Activated B cell treated with CpG ODN at 0.5 μM for 24 hours (primary cell): ENCODE data around the gene CD55. TPM values are rescaled to one million over a fixed set of nuclear protein-coding genes. Genes with fewer than 3 reads are reported as not detected.

ENCODE experiments used
- ATAC-seq: fragments of 200-7000 bp; cut with Tn5 transposase; one replicate; pipeline ENCODE4 v1.10.0; 2021; ENCODE audit warnings: low read depth, mild to moderate bottlenecking, moderate library complexity
- CTCF ChIA-PET: fragments of 350-600 bp; sonication (Branson Sonifier 250); formaldehyde crosslinking; loops from one replicate; lab custom pipeline; 2021; ENCODE audit warnings: antibody characterized with exemption; lab: Charles Lee
- POLR2A ChIA-PET: fragments of 350-600 bp; sonication (Branson Sonifier 250); formaldehyde crosslinking; loops from one replicate; lab custom pipeline; 2021; ENCODE audit warnings: antibody characterized with exemption; lab: Charles Lee
- DNase-seq: peaks from one replicate; pipeline ENCODE4 v3.0.0; 2022
- H3K27ac Mint-ChIP-seq: one replicate; pipeline ENCODE4 v1.8.0; 2020; ENCODE audit warnings: mixed read lengths
- H3K27me3 Mint-ChIP-seq: one replicate; pipeline ENCODE4 v1.8.0; 2021; ENCODE audit warnings: mixed read lengths
- H3K36me3 Mint-ChIP-seq: one replicate; pipeline ENCODE4 v1.8.0; 2021; ENCODE audit warnings: low read depth, mixed read lengths
- H3K4me1 Mint-ChIP-seq: one replicate; pipeline ENCODE4 v1.8.0; 2021; ENCODE audit warnings: mixed read lengths
- H3K4me3 Mint-ChIP-seq: one replicate; pipeline ENCODE4 v1.8.0; 2020; ENCODE audit warnings: mild to moderate bottlenecking, mixed read lengths
- H3K9me3 Mint-ChIP-seq: one replicate; pipeline ENCODE4 v1.8.0; 2020; ENCODE audit warnings: mixed read lengths
- intact Hi-C: fragments of 100-400 bp; cut with micrococcal nuclease; formaldehyde crosslinking; loops from one replicate; pipeline ENCODE4 v1.15.1; 2024
- total RNA-seq: library from RNA; stranded (reverse); gene quantifications from 2 replicates; pipeline ENCODE4 v1.2.3, GENCODE V29; 2022
- TF ChIP-seq, protein P1 (sequence below): fragments of 200-600 bp; IDR thresholded peaks from one replicate; pipeline ENCODE4 v1.8.0; 2022; ENCODE audit warnings: antibody characterized with exemption, mild to moderate bottlenecking

Gene CD55
- total RNA-seq, 1 donor from 2014 or later = 90.9 TPM

DNA sequence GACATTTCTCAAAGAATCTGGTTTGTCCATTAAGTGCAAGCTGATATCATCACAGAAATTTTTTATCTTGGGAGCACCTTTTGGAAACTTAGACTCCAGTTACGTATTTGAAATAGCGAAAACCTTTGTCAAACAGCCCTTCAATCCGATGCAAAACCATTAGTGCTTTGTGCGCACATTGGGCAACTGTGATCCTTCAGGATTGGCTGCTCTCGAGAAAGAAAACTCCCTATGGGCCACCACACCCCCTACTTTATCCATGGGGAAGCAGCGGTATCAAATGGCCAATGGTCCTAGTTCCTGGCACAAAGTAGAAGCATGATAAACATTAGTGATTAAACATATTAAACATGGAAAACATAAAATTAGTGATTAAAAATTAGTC is 16.0 kb upstream of the CD55 start:
- no peak for ATAC-seq
- Mint-ChIP-seq H3K27ac (no peak overlapping the region), H3K36me3 (no peaks in the 10 kb centered on the region), H3K4me3 (no peak overlapping the region), H3K27me3 (no peaks in the 10 kb centered on the region), H3K4me1 (peaks cover 31% of the 10 kb centered on the region), H3K9me3 (peaks cover 5% of the 10 kb centered on the region)
- CTCF ChIA-PET = no interaction called here
- intact Hi-C loops = no loop called here
- POLR2A ChIA-PET = interaction anchor here (1.1 kb wide), 1 partner anchor 16 kb away, joined by 3 read pairs; the partner anchor contains the start of gene CD55
- no peak for DNase-seq
- TF ChIP-seq, protein P1, sequence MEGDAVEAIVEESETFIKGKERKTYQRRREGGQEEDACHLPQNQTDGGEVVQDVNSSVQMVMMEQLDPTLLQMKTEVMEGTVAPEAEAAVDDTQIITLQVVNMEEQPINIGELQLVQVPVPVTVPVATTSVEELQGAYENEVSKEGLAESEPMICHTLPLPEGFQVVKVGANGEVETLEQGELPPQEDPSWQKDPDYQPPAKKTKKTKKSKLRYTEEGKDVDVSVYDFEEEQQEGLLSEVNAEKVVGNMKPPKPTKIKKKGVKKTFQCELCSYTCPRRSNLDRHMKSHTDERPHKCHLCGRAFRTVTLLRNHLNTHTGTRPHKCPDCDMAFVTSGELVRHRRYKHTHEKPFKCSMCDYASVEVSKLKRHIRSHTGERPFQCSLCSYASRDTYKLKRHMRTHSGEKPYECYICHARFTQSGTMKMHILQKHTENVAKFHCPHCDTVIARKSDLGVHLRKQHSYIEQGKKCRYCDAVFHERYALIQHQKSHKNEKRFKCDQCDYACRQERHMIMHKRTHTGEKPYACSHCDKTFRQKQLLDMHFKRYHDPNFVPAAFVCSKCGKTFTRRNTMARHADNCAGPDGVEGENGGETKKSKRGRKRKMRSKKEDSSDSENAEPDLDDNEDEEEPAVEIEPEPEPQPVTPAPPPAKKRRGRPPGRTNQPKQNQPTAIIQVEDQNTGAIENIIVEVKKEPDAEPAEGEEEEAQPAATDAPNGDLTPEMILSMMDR = no peak

DNA sequence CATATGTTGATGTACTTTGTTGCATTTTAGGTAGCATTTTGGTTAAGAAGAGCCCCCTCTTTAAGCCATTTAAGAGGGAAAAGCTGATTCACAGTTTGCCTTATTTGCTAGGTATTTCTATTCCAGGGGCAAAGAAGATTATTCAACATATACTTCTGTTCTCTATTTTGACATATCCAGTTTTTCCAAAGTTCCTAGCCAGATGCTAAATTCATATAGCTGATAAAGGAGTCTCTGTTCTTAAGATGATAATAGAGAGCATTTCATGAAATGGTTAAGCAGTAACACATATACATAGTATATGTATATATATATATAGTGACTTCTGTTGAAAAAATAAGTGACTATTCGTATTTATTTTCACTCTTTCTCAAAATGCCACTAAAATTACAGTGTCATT is 15.5 kb upstream of the CD55 start:
- TF ChIP-seq, protein P1 = no peak
- DNase-seq (no peak), ATAC-seq (no peak)
- Mint-ChIP-seq H3K27me3 (no peaks in the 10 kb centered on the region), H3K36me3 (no peaks in the 10 kb centered on the region), H3K4me1 (peaks cover 32% of the 10 kb centered on the region), H3K9me3 (peaks cover 5% of the 10 kb centered on the region), H3K27ac (no peak overlapping the region), H3K4me3 (no peak overlapping the region)
- CTCF ChIA-PET = no interaction called here
- POLR2A ChIA-PET = interaction anchor here (1.1 kb wide), 1 partner anchor 15 kb away, joined by 3 read pairs; the partner anchor contains the start of gene CD55
- intact Hi-C loops = no loop called here

DNA sequence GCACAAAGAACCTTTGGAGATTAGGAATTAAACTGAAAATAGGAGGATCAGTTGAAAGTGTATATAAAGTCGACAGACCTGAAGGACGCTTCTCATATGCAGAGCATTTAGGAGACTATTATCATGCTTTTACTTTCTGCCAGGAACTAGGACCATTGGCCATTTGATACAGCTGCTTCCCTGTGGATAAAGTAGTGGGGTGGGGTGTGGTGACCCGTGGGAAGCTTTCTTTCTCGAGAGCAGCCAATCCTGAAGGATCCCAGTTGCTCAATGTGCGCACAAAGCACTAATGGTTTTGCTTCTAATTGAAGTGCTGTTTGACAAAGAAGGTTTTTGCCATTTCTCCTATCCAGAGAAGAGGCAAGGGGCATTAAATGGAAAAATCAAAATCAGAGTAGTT is 14.9 kb upstream of the CD55 start:
- H3K36me3 Mint-ChIP-seq = no peaks in the 10 kb centered on the region
- no peak for ATAC-seq
- no peaks in the 10 kb centered on the region for H3K27me3 Mint-ChIP-seq
- no peak overlapping the region for H3K27ac Mint-ChIP-seq
- ChIA-PET POLR2A (interaction anchor here (1.1 kb wide), 1 partner anchor 15 kb away, joined by 3 read pairs; the partner anchor contains the start of gene CD55), CTCF (no interaction called here)
- H3K4me1 Mint-ChIP-seq = peaks cover 34% of the 10 kb centered on the region
- no peak for DNase-seq
- intact Hi-C loops = no loop called here
- no peak overlapping the region for H3K4me3 Mint-ChIP-seq
- peaks cover 5% of the 10 kb centered on the region for H3K9me3 Mint-ChIP-seq
- TF ChIP-seq, protein P1 = no peak

DNA sequence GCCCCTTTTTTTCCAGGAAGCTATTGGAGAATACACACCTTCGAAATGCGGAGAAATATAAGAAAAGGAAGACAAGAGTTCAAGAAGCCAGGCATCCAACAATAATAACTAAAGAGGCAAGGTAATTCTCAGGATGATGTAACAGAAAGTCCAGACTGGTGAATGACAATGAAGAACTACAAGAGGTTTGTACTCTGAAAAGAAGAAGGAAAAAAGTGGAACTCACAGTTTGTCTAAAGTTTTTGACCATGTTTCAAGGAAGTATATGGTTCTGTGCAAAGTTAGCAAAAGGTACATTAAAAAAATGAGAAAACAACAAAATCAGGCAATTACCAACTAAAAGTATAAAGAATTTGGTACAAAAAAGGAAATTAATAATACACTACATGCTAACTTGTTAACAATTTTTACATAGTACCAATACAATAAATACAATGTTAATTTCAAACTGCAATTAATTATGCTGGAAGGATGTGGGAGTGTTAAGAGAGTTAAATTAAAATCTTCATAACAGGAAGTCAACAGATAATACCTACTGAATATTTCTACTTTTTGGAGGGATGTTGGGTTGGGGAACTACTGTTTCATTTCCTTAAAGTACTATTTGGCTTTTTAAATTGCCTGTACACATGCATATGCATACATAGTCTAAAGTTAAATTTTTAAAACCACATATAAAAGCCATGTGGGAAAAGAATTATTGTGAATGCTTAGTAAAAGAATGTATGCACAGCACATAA is 12.9 kb upstream of the CD55 start:
- H3K27me3 Mint-ChIP-seq = no peaks in the 10 kb centered on the region
- TF ChIP-seq, protein P1 = no peak
- ChIA-PET POLR2A (interaction anchor here (1.1 to 3.6 kb wide), 2 partner anchors 10 to 13 kb away, joined by 3 to 59 read pairs; partner anchors contain the start of gene CD55), CTCF (interaction anchor here (0.5 kb wide), 1 partner anchor 96 kb away, joined by 3 read pairs; no protein-coding TSS in a partner anchor)
- peaks cover 26% of the 10 kb centered on the region for H3K4me1 Mint-ChIP-seq
- no peak overlapping the region for H3K4me3 Mint-ChIP-seq
- no peaks in the 10 kb centered on the region for H3K36me3 Mint-ChIP-seq
- peak; percentile 49 for ATAC-seq
- DNase-seq = no peak
- H3K9me3 Mint-ChIP-seq = no peaks in the 10 kb centered on the region
- peak overlapping the region; percentile 91 for H3K27ac Mint-ChIP-seq
- intact Hi-C loops = loop anchor here (1.0 kb wide), 1 partner anchor 9 kb away; no protein-coding TSS in a partner anchor

DNA sequence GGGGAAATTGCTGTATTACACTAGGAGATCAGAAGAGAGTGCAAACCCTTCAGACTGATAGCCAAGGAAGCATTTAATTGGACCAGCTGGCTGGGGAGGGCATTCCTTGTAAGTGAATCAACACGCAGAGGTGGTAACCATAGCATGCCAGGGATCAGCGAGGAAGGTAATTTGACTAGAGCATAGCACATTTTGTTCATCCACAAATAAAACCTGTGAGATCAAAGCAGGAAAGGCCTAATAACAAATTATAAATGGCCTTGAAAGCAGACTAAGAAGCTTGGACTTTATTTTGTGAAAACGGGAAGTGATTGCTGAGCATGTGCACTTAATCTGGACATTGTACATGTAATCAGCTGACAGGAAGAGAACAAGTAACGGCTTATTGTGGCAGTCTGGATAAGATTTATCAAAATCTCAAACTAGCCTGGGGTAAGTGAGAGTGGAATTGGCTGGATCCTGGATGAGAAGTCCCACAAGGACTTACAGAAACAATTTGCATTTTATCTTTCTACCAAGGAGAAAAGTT is 11.7 kb upstream of the CD55 start:
- peak; percentile 67 for ATAC-seq
- Mint-ChIP-seq H3K4me3 (peak overlapping the region; percentile 77), H3K27me3 (no peaks in the 10 kb centered on the region), H3K4me1 (peaks cover 27% of the 10 kb centered on the region), H3K36me3 (no peaks in the 10 kb centered on the region), H3K27ac (peak overlapping the region; percentile 91), H3K9me3 (no peaks in the 10 kb centered on the region)
- DNase-seq = no peak
- ChIA-PET POLR2A (interaction anchor here (1.1 to 3.6 kb wide), 4 partner anchors 9 to 186 kb away, joined by 3 to 59 read pairs (median 8); partner anchors contain the start of genes CD55 and CR1), CTCF (interaction anchor here (0.6 to 1.2 kb wide), 2 partner anchors 12 to 96 kb away, joined by 3 to 4 read pairs; partner anchors contain the start of gene CD55)
- intact Hi-C loops = loop anchor here (1.0 kb wide), 2 partner anchors 11 kb away; partner anchors contain the start of gene CD55
- TF ChIP-seq, protein P1 = no peak
